HG03439 (cell line): ENCODE results near the gene SFTA2.
"Not testable (repeated sequence)": the region's sequence is repeated elsewhere in the genome, so short reads cannot be mapped to it uniquely, and the experiment has no call there.

ENCODE experiments used
- ATAC-seq: cut with Tn5 transposase; IDR thresholded peaks from one replicate; pipeline ENCODE4 v1.9.1; 2021; ENCODE audit warnings: mild to moderate bottlenecking, moderate library complexity; ENCODE audit not compliant: unreplicated experiment

The SFTA2 gene

GRCh38 chr6:30931969-30932645 lies at the start of gene SFTA2:
SFTA2 (minus strand) TSS chr6:30932170; CDS start chr6:30932096, 74 bp downstream.
- ATAC-seq, result no peak

- no peak for ATAC-seq
Measured at GRCh38 chr6:30979690-30980089, 47.7 kb upstream of the SFTA2 start.

DNA sequence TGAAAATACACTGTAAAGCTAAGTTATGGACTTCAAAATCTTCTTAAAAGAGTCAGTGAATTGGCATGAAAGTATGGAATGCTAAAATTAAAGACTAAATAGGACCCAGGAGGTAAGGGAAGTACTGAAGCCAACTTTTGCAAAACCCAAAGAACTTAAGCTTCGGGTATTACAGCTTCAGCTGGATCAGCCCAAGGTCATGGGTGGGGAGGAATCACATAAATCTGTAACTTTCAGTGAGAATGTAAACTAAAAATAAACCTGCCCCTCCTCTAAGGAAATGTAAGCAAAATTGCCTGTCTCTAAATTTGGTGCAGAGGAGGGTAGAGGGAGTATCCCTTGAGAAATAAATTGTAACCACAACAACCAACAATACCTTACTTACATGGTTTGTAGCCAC lies 47.2 kb upstream of the SFTA2 start:
- no peak for ATAC-seq

DNA sequence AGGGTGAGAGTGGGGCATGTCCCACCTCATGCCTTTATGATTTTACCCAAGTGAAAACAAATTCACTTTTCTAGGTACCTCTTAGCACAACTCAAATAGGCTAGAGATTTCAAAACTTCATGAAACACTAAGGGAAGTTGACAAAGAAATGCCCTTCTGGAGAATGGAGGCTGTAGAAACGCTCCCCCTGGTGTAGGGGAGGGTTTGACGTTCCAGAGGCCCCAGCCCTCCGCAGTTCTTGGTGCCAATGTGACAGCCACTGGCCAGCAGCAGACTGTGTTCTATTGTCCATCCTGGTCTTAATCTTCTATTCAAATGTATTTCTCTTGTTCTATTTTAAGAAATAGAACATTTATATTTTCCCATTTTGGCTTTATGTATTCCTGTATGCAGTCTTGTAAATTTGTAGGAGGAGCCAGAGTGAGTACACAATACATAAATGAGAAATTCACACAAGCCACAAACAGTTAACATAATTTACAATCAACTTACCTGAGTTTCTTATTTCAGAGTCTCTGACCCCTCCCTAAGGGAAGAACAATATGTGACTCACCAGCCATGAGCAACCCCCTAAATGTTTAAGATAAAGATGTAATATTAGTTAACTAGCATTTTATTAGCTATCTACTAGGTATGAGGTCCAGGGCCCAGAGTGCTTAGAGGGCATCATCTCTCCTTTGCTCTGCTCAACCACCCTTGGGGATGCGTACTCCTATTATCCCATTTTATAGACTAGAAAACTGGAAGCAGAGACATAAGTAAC lies 42.7 kb upstream of the SFTA2 start:
- ATAC-seq, result no peak

DNA sequence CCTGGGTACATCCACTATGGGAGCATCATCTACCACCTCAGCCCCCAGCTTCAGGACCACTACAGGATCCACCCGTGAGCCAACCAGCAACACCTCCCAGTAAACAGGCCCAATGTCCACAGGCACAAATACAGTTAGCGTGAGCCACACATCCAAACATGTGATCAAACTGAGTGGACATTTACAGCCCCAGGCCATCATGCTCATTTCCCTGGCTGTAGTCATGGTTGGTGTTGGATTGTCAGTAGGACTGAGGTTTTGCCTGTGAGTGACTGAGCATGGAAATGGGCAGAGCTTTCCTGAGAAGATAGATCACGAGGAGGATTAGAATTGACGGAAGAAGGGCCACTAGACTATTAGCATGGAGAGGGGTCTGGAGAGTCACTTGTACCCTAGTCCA lies 40.8 kb upstream of the SFTA2 start:
- ATAC-seq, result no peak

- no peak for ATAC-seq
Measured at GRCh38 chr6:30970946-30971345, 39.0 kb upstream of the SFTA2 start.

GRCh38 chr6:30969171-30969570 lies 37.2 kb upstream of the SFTA2 start:
- ATAC-seq, result not testable (repeated sequence)

DNA sequence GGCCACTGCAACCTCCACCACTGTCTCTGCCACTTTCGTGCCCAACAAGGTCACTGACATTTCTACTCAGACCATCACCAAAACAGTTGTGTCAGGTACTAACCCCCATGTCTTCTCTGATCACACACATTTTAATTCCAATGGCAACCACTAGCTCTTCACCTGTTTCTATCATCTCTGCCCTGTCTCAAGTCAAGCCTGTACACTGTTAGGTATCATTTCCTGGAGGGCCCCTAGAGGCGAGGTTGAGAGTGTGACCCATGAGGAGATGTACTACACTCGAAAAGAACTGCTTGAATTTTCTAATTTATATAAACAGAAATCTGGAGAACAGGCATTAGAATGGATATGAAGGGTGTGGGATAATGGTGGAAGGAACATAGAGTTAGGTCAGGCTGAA lies 34.2 kb upstream of the SFTA2 start:
- no peak for ATAC-seq

GRCh38 chr6:30965140-30965601 lies 33.2 kb upstream of the SFTA2 start:
- ATAC-seq, result no peak

DNA sequence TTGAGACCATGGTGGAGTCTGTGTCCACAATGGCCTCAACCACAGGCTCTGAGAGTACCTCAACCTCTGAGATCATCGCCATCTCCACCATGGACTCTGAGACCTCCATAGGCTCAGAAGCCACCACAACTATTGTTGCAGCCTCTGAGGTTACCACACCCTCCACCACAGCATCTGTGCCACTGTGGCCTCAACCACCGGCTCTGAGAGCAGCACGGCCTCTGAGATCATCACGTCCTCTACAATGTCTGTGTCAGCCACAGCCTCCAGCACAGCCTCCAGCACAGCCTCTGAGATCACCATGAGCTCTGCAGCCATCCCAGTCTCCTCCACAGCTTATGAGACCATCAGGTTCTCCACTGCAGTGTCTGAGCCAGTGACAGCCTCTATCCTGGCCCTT lies 32.1 kb upstream of the SFTA2 start:
- ATAC-seq, result no peak

DNA sequence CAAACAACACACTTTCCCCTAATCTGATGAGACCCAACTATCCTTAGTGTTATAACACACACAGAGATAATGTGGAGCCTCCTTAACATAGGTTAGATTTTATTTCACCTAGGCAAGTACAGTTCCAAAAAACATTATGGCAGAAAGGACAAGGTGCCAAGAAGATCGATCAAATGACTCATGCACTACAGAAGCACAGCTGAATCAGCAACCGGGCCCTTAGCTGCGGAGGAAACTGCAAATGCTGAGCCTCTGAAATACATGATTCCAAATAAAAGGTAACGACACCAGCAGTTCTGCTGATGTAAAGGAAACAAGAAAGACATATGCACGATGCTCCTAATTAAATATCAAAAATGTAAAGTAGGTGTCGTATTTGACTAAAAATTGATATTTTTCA lies 31.7 kb upstream of the SFTA2 start:
- no peak for ATAC-seq

DNA sequence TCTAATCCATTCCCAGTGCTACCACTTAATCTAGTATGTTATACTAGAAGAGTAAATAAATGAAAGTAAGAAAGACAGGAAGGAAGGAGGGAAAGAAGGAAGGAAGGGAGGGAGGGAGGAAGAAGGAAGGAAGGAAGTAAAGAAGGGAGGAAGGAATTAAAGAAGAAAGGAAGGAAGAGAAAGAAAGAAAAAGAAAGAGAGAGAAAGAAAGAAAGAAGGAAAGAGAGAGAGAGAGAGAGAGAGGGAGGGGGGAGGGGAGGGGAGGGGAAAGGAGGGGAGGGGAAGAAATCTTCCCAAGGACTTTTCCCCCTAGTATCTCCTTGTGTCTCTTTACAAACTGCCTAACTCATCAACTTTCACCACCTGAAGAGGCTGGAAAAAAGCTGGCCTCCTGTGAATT lies 30.7 kb upstream of the SFTA2 start:
- ATAC-seq, result no peak

- ATAC-seq, result no peak
Measured at GRCh38 chr6:30960907-30961673, 29.1 kb upstream of the SFTA2 start.

DNA sequence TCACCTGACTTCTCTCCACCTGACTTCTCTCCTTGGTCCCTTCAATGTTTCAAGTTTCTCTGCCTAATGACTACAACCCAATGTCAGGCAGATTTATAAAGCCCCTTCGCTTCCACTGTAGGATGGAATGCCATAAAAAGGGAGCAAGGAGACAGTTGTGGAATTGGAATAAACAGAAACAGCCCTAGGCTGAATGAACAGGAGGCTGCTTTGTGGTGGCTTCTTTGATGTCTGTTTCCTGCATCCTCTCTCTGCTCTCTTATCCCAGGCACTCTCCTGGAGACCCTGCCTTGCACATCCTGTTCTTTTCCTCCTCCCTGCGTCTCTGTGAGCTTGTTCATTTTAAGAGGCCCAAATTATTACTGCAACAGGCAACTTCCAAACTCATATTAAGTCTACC lies 25.7 kb upstream of the SFTA2 start:
- ATAC-seq, result no peak

DNA sequence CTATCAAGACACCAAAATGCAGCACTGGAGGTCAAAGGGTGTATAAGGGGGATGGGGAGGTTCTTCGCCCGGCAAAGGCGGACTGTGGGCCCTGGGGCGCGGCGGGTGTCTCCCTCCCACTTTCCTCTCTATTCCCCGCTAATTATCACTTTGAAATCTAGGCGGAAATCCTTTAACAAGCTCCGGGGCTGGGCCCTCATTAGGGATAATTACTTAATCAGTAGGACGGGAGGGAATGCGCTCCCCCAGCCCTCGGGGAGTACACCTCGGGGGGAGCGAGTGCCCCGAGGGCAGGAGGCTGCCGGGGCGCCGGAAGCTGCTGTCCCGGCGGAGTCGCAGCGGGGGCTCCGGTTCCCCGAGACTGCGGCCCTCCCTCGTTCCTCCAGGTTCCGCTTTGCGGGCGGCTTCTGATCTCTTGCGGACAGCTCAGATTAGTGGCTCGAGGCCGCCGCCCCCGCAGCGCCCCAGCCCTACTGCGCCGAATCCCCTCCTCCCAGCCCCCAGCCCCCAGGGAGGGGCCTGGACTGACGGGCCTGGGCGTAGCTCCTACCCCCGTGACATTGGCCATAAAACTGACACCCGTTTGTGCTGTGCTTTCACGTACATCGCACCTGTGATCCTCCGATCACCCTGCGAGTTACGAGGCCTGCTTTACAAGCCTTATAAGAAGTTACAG lies 23.5 kb upstream of the SFTA2 start:
- peak; percentile 59 for ATAC-seq

DNA sequence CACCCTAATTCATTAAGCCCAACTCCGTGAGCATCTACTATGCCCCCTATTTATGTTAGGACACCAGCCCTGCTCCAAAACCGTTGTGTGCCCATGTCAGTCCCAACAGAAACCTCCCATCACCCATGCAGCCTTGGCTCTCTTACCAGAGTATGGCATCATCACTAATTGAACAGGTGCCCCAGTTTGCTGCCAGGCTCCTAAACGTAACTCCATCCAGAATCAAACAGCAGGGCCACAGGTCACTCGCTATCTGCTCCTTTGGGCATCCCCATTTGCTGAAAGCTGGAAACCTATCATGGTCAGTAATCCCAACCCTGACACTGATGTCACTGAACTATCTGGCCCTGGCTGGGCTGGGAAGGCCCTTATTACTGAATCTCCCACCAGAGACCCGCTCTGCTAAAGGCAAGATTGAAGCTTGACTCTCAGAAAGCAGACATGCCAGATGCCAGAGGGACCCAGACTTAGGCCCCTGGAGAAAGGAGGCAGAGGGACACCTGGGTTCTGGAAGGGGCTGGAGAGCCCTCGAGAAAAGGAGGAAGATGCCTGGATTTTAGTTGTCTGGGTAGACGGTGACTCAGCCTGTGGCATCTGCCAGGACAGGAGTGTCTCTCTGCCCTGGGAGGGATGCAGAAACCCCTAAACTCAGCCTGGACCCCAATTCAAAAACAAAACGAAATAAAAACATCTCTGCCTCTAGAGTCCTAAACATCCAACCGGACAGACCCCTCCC lies 22.8 kb upstream of the SFTA2 start:
- no peak for ATAC-seq

DNA sequence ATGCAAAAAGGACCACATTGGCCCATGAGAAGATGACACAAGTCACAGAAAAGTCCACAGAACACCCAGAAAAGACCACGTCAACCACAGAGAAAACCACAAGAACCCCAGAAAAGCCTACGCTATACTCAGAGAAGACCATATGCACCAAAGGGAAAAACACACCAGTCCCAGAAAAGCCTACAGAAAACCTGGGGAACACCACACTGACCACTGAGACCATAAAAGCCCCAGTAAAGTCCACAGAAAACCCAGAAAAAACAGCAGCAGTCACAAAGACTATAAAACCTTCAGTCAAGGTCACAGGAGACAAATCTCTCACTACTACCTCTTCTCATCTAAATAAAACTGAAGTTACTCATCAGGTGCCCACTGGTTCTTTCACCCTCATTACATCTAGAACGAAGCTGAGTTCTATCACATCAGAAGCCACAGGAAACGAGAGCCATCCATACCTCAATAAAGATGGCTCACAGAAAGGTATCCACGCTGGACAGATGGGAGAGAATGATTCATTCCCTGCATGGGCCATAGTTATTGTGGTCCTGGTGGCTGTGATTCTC lies 20.0 kb upstream of the SFTA2 start:
- no peak for ATAC-seq

DNA sequence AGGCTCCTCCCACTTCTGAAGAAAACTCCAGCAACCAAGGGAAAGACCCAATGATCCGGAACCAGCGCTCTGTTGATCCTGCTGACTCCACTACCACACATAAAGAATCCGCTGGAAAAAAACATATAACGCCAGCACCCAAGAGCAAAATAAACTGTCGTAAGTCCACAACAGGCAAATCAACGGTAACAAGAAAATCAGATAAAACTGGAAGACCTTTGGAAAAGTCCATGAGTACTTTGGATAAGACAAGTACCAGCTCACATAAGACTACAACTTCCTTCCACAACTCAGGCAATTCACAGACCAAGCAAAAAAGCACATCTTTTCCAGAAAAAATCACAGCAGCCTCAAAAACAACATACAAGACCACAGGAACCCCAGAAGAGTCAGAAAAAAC lies 16.8 kb upstream of the SFTA2 start:
- no peak for ATAC-seq

DNA sequence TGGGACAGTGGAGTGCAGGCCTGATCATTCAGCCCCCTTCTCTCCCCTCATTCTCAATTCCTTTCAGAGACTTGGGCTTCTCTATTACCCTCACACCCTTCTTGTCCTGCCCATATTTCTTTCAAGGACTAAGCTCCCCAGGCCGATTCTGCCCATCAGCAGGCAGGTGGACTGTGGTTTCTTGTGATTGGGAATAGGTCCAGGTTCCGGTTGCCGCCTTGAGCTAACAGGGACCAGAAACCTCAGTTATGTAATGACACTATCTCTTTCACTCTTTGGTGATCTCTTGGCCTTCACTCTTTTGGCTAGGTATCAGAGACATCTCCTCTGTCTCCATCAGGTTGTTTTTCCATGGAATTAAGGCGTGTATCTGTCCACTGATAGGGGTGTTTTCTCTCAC lies 15.3 kb upstream of the SFTA2 start:
- ATAC-seq, result no peak

DNA sequence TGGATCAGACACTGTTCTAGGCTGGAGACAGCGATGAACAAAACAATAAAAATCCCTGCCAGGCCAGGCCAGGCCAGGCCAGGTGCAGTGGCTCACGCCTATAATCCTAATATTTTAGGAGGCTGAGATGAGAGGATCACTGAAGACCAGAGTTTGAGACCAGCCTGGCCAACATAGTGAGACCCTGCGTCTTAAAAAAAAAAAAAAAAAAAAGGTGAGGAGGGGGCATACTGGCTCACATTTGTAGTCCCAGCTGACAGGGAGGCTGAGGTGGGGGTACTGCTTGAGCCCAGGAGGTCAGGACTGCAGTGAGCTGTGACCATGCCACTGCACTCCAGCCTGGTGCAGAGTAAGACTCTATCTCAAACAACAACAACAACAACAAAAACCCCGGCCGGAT lies 13.3 kb upstream of the SFTA2 start:
- no peak for ATAC-seq
